Raji (cell line): Measurements from ENCODE around the gene TBL1XR1.
A peak's percentile ranks its signal among the peaks of the same experiment; 100 is the strongest.

Source experiments
- POLR2A ChIP-seq: IDR thresholded peaks from 2 replicates; pipeline ENCODE4 v1.6.1; 2011; ENCODE audit warnings: low read depth, low read length, control low read depth; ENCODE audit not compliant: insufficient read depth

Gene TBL1XR1

GRCh38 chr3:177211503-177212277, 14.4 kb upstream of the TBL1XR1 start:
- TF ChIP-seq POLR2A: no peak

DNA sequence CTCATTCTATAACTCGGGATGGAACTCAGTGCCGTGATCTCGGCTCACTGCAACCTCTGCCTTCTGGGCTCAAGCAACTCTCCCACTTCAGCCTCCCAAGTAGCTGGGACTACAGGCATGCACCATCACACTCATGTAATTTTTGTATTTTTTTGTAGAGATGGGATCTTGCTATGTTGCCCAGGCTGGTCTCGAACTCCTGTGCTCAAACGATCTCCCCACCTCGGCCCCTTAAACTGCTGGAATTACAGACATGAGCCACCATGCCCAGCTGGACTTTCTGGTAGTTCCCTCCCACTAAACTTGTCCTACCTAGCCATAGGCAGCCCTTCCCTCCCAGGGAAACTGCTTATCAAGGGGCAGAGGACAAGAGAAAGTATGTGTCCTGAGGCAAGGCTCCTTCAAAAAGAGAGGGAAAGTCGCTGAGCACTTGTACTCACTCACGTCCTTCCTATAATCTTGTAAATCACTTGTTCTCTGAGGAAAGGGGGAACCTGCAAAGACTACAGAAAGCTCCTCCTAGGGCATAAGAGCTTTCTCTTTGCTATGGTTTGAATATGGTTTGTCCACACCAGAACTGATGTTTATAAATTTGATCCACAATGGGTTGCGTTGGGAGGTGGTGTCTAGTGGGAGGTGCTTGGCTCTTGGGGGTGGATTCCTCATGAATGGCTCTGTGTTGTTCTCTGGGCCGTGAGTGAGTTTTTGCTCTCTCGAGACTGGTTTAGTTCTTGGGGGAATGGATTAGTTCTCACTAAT, 13.6 kb upstream of the TBL1XR1 start:
- TF ChIP-seq POLR2A: no peak

DNA sequence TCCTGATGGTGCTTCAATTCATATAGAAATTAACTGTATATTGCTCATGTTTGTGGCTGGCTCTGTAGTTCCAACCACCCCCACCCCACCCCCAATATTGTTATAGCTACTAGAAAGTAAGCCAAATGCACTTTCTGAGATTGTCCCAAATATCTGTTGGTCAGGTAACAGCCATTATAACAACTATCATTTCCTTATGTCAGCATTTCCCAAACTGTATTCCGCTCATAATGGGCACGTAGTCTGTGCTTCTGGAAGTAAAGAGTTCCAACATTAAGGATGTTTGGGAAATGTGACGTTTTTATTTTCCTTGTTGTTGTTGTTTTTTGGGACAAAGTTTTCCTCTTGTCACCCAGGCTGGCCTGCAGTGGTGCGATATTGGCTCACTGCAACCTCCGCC, 12.2 kb upstream of the TBL1XR1 start:
- TF ChIP-seq POLR2A: no peak

- TF ChIP-seq POLR2A: no peak
Measured at GRCh38 chr3:177208781-177209180, 11.5 kb upstream of the TBL1XR1 start.

DNA sequence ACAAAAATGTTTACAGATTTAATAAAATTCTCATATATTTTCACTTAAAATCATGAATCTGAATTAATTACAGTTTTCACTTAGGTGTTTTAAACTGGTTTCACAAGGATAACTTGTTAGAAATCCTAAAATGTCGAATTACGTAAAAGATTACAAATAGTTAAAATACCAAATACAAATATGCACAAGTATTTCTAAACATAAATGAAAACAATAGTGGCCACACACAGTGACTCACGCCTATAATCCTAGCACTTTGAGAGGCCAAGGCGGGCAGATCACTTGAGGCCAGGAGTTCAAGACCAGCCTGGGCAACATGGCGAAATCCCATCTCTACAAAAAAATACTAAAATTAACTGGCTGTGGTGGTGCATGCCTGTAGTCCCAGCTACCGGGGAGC, 10.9 kb upstream of the TBL1XR1 start:
- TF ChIP-seq POLR2A: no peak

DNA sequence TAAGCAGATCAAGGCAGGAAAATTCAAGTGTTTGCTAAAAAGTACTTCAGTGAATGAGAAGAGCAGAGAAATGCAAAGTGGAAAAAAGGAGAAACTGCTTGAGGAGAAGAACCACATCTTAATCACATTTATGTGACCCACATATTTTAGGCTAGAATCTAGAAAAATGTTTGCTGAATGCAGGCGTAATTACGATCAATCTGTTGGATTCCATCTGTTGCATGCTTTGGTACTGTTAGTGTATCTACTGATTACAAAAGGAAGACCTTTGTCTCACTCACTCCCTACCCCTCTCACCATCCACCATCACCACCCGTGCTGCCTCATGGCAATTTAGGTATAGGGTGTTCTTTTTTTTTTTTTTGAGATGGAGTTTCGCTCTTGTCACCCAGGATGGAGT, 9.7 kb upstream of the TBL1XR1 start:
- TF ChIP-seq POLR2A: no peak

DNA sequence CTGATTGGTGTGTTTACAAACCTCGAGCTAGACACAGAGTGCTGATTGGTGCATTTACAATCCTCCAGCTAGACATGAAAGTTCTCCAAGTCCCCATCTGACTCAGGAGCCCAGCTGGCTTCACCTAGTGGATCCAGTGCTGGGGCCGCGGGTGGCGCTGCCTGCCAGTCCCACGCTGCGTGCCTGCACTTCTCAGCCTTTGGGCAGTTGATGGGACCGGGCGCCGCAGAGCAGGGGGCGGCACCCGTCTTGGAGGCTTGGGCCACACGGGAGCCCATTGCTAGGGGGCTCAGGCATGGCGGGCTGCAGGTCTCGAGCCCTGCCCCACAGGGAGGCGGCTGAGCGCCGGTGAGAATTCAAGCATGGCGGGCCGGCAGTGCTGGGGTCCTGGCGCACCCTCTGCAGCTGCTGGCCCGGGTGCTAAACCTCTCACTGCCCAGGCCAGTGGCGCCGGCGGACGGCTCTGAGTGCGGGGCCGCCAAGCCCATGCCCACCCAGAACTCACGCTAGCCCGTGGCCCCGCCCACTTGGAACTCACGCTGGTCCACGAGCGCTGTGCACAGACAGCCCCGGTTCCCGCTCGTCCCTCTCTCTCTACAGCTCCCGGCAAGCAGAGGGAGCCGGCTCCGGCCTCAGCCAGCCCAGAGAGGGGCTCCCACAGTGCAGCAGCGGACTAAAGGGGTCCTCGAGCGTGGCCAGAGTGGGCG, 6.6 kb upstream of the TBL1XR1 start:
- no peak for TF ChIP-seq POLR2A

DNA sequence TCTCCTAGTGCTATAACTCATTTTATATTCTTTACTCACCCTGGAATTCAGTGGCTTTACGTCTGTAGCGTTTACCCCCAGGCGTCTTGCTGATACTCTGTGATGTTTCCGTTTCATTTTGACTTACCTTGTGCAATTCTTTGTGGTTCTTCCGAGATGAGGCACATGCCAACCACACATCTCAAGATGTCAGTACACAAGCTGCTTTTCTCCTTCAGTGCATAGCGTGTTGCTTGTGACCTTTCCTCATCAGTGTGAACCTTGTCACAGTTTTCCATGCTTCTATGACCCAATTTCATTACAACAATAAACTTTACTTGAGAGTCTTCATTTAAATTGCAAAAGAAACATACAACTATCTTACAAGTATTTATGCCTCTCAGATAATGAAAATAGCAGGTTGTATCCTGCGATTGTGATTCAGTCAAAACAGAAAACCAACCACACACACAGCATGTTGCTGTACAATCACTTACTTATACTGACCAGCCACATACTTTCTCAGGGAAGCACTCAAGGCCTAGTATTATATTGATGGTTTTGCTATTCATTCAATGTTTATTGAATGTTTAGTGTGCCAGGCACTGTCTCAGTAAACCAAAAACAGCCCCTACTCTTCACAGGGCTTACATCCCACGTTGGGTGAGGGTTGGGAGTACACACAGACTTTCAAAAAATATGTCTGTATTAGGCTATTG, 4.6 kb upstream of the TBL1XR1 start:
- TF ChIP-seq POLR2A: peak; percentile 43; the same call in 1 of the 2 replicates

DNA sequence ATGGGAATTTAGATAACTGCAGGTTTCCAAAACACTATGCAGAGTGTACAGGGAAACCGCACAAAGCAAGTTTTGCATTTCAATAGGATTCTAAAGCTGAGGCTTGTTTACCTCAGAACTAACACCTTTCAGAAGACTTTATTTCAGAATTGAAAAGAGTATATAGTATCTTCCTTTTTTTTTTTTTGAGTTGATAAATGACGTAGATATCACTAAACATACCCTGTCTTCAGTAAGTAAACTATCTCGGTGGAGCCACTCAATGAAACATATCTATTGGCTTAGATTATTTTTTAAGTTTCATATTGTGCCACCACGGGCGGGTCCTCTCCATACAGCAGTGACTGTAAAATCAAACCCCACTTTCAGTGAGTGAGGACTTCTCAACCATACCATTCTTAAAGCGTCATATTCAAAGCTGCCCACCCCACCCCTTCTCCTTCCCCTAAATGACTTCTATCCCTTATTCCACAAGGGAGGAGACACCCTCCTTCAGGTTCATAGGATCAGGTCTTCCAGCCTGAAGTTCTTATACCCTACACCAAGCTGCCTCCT, 2.0 kb upstream of the TBL1XR1 start:
- no peak for TF ChIP-seq POLR2A

DNA sequence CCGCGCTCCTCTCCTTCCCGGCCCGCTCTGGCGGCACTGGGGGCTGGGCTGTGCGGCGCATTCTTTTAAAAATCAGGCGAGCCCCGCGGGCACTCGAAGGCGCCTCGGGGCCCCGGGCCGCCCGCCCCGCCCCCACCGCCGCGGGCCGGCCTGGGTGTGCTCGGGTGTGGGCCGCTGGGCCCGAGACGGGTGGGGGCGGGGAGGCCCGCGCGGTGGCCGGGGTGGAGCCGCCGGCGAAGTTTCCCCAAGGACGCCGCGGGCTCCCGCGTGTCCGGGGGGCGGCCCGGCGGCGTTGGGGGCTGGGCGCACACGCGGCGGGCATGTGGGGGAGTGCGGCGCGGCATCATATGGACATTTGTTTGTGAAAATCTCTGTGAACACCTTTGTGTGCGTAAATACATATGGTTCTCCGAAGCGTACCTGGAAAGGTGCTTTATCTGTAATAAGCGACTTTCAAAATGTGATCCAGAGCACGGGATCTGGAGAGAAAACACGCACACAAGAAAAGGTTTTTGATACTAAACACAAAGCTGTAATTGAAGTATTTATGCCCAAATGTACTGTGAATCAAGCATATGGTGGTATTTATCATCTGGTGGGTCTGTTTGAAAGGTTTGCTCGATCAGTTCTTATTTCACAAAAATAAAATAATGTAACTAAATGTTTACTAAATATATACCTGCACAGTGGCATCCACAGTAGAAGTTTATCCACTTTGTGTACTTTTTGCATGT, 612 bp upstream of the TBL1XR1 start:
- peak; percentile 43; the same call in 1 of the 2 replicates for TF ChIP-seq POLR2A

DNA sequence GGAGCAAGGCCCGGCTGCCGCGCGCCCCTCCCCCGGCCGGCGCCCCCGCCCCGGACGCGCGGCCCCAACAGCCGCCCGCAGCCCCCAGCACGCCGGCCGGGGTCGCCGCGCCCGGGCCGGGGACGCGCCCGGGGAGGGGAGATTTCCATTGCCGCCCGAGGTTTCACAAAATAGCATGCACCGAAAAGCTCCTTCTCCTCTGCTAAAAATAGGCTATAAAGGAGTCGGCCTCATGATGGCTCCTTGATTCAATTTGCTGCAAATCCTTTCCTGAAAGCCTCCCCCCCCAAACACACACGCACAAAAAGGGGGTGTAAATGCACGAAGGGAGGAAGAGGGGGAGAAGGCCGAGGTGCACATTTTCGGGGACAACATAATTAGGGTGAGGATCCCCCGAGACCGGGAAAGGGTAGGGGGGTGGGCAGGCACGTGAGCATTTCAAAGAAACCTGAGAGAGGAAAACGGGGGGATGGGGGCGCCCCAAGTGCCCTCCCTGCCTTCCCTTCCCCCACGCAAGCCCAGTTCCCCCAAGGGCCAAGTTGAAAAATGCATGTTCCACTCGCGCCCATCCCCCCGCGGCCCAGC, 734 bp downstream of the TBL1XR1 start:
- TF ChIP-seq POLR2A: no peak

DNA sequence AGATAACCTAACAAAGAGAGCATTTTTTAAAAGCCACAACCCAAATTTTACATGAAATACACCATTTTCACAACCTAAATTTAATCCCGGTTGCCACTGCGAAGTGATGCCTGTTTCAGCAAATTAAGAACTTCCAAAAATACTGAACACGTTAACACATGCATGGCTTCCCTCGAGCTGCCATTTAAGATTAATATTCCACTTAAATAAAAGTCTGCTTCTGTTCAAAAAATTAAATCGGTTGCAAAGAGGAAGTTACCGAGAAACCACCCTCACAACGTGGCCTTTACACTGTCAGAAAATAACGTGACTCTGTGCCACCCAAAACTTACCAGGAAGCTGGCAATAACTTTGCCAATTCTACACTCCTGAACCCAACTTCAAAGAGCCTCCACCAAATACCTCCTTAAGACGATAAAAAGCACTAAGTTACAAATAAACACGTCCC, 1.2 kb downstream of the TBL1XR1 start:
- no peak for TF ChIP-seq POLR2A

- no peak for TF ChIP-seq POLR2A
Measured at GRCh38 chr3:177195242-177195991, 1.9 kb downstream of the TBL1XR1 start.

DNA sequence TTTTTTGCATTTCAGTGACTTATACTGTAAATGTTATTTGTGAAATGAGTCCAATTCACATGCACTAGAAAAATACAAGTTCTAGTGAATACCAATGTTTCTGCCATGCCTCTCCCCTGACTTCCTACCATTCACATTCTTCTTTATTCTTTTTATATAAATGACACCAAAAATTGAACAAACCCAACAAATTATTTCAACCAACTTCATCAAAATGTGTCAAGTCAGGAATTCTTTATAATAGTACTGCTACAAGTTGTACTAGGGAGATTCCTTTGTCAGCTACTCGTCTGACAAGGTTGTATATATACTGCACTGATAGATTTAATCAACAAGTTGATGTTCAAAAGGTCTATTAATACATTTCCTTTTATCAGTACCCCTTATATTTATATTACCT, 3.0 kb downstream of the TBL1XR1 start:
- TF ChIP-seq POLR2A: no peak
